GM18870 (cell line): ENCODE measurements around the gene ITPR1.

ENCODE experiments used
- ATAC-seq: cut with Tn5 transposase; IDR thresholded peaks from one replicate; pipeline ENCODE4 v1.9.1; 2021; ENCODE audit warnings: moderate library complexity; ENCODE audit not compliant: unreplicated experiment

The ITPR1 gene

GRCh38 chr3:4674216-4674615 is 181.1 kb downstream of the ITPR1 start:
- no peak for ATAC-seq

- no peak for ATAC-seq
Measured at GRCh38 chr3:4675704-4676103, 182.6 kb downstream of the ITPR1 start.

GRCh38 chr3:4678320-4678719 is 185.2 kb downstream of the ITPR1 start:
- ATAC-seq = no peak

- no peak for ATAC-seq
Measured at GRCh38 chr3:4680227-4680691, 187.1 kb downstream of the ITPR1 start.

GRCh38 chr3:4680871-4681300 is 187.7 kb downstream of the ITPR1 start:
- no peak for ATAC-seq

GRCh38 chr3:4681301-4681700 is 188.2 kb downstream of the ITPR1 start:
- ATAC-seq = no peak

GRCh38 chr3:4684117-4684516 is 191.0 kb downstream of the ITPR1 start:
- ATAC-seq = no peak

GRCh38 chr3:4684976-4685375 is 191.8 kb downstream of the ITPR1 start:
- ATAC-seq = no peak

- no peak for ATAC-seq
Measured at GRCh38 chr3:4685673-4686345, 192.7 kb downstream of the ITPR1 start.

- ATAC-seq = no peak
Measured at GRCh38 chr3:4686619-4687018, 193.5 kb downstream of the ITPR1 start.

GRCh38 chr3:4687167-4687566 is 194.0 kb downstream of the ITPR1 start:
- no peak for ATAC-seq

GRCh38 chr3:4687596-4687995 is 194.4 kb downstream of the ITPR1 start:
- no peak for ATAC-seq

GRCh38 chr3:4688411-4688810 is 195.3 kb downstream of the ITPR1 start:
- no peak for ATAC-seq

GRCh38 chr3:4689021-4689420 is 195.9 kb downstream of the ITPR1 start:
- no peak for ATAC-seq

GRCh38 chr3:4690277-4690676 is 197.1 kb downstream of the ITPR1 start:
- ATAC-seq = no peak

- ATAC-seq = no peak
Measured at GRCh38 chr3:4693620-4694019, 200.5 kb downstream of the ITPR1 start.

- no peak for ATAC-seq
Measured at GRCh38 chr3:4695846-4696245, 202.7 kb downstream of the ITPR1 start.

GRCh38 chr3:4696266-4696665 is 203.1 kb downstream of the ITPR1 start:
- ATAC-seq = no peak

- no peak for ATAC-seq
Measured at GRCh38 chr3:4698125-4698821, 205.1 kb downstream of the ITPR1 start.

- no peak for ATAC-seq
Measured at GRCh38 chr3:4703054-4703480, 209.9 kb downstream of the ITPR1 start.

GRCh38 chr3:4704552-4704951 is 211.4 kb downstream of the ITPR1 start:
- no peak for ATAC-seq

GRCh38 chr3:4707324-4707723 is 214.2 kb downstream of the ITPR1 start:
- ATAC-seq = no peak
